Fibroblast of lung (primary cell): ENCODE data around the gene MSMO1. TPM values are rescaled to one million over a fixed set of nuclear protein-coding genes. Genes with fewer than 3 reads are reported as not detected.
A peak's percentile ranks its signal among the peaks of the same experiment; 100 is the strongest.

Source experiments
- DNase-seq, 2 donors: peaks; one replicate each; pipeline versions ENCODE4 v3.0.0 to v3.0.0-alpha.2; 2010; ENCODE audit warnings: low read depth in 2 of 2
- H2AFZ ChIP-seq: 2 replicates; pipeline ENCODE4 v1.5.1; 2012; ENCODE audit warnings: low read length, control low read depth, inconsistent platforms
- H3K27ac ChIP-seq: 2 replicates; pipeline ENCODE4 v1.5.1; 2011; ENCODE audit warnings: low read length, control low read depth; ENCODE audit not compliant: insufficient read depth
- H3K27me3 ChIP-seq: 2 replicates; pipeline ENCODE4 v1.5.1; 2011; ENCODE audit warnings: mild to moderate bottlenecking, low read length; ENCODE audit not compliant: control insufficient read depth, insufficient read depth
- H3K36me3 ChIP-seq: 2 replicates; pipeline ENCODE4 v1.5.1; 2011; ENCODE audit warnings: low read length; ENCODE audit not compliant: control insufficient read depth, insufficient read depth
- H3K4me1 ChIP-seq: 2 replicates; pipeline ENCODE4 v1.5.1; 2011; ENCODE audit warnings: low read length; ENCODE audit not compliant: control insufficient read depth, insufficient read depth; ENCODE audit errors: extremely low read depth
- H3K4me2 ChIP-seq: 2 replicates; pipeline ENCODE4 v1.5.1; 2011; ENCODE audit warnings: low read length, control low read depth; ENCODE audit not compliant: insufficient read depth; ENCODE audit errors: extremely low read depth
- H3K4me3 ChIP-seq, 4 experiments: fragments of 200-600 bp in 1 of 4; sonication (generic) in 1 of 4; replicated peaks in 1 of 4; 2 replicates each; pipeline ENCODE4 v1.5.1; 2011 to 2016; ENCODE audit warnings: low read length in 4 of 4, low read depth in 3 of 4, mild to moderate bottlenecking in 3 of 4, control low read depth in 2 of 4, inconsistent platforms in 1 of 4, mixed read lengths in 1 of 4; ENCODE audit not compliant: insufficient read depth in 1 of 4; ENCODE audit errors: control extremely low read depth in 1 of 4
- H3K79me2 ChIP-seq: 2 replicates; pipeline ENCODE4 v1.5.1; 2012; ENCODE audit warnings: mild to moderate bottlenecking, low read length, inconsistent platforms; ENCODE audit not compliant: control insufficient read depth, insufficient read depth
- H3K9ac ChIP-seq: 2 replicates; pipeline ENCODE4 v1.5.1; 2011; ENCODE audit warnings: mild to moderate bottlenecking, low read length, control low read depth; ENCODE audit not compliant: insufficient read depth
- H3K9me3 ChIP-seq: 2 replicates; pipeline ENCODE4 v1.5.1; 2012; ENCODE audit warnings: low read depth, low read length; ENCODE audit not compliant: control insufficient read depth, insufficient read depth
- H4K20me1 ChIP-seq: 2 replicates; pipeline ENCODE4 v1.5.1; 2011; ENCODE audit warnings: low read length; ENCODE audit not compliant: control insufficient read depth, insufficient read depth; ENCODE audit errors: extremely low read depth
- CTCF ChIP-seq, 2 donors: IDR thresholded peaks in 1 of 2; conservative IDR thresholded peaks in 1 of 2; 1 replicate in 1 of 2; 2 replicates in 1 of 2; pipeline ENCODE4 v1.5.1; 2011 to 2012; ENCODE audit warnings: low read length in 2 of 2, control low read depth in 1 of 2, inconsistent platforms in 1 of 2, low read depth in 1 of 2, mild to moderate bottlenecking in 1 of 2
- EZH2 ChIP-seq: IDR thresholded peaks from 2 replicates; pipeline ENCODE4 v1.5.1; 2012; ENCODE audit warnings: low read length, control low read depth, mild to moderate bottlenecking; ENCODE audit errors: missing control alignments
- polyA plus RNA-seq, 2 donors: library from polyadenylated mRNA; depleted of rRNA in 1 of 2; stranded (reverse) in 1 of 2; unstranded in 1 of 2; fragments of >200 nt; gene quantifications; 2 replicates each; pipeline ENCODE4 v1.2.1, GENCODE V29; 2011 to 2012; ENCODE audit warnings: missing spikeins in 1 of 2
- total RNA-seq: library from RNA; depleted of rRNA; stranded (reverse); fragments of >200 nt; gene quantifications from 2 replicates; pipeline ENCODE4 v1.2.1, GENCODE V29; 2014

The MSMO1 gene
- total and polyA plus RNA-seq, 2 donors (not counting 1 experiment from before 2014, with no cell fraction given): 328 to 743 TPM

- Histone ChIP-seq H3K27ac (no peak within 1 kb of the TSS), H3K9ac (peak within 1 kb of the TSS; percentile 23), H3K79me2 (no peaks in the 10 kb centered on the region), H3K4me1 (peaks cover 2% of the 10 kb centered on the region), H2AFZ (peak within 1 kb of the TSS; percentile 97), H3K4me2 (peak within 1 kb of the TSS; percentile 72), H3K9me3 (no peaks in the 10 kb centered on the region), H4K20me1 (no peaks in the 10 kb centered on the region), H3K27me3 (no peaks in the 10 kb centered on the region), H3K36me3 (no peaks in the 10 kb centered on the region), H3K4me3 (peak within 1 kb of the TSS; percentile 38 to 77 (median 64))
- peak; percentile 68 to 78 for DNase-seq
- TF ChIP-seq CTCF (conservative IDR thresholded peaks at IDR 0.05 in 1 of 2, IDR thresholded peaks at IDR 0.05 in 1 of 2; ENCODE audit: low read depth in 1 of 2, low read length in 2 of 2) (peak; percentile 34 to 56), EZH2 (no peak)
These were observed 51.5 kb downstream of the MSMO1 start, which contains the start of gene CPE for GRCh38 chr4:165378745-165379677. Gene CPE (plus strand): TSS chr4:165379008. CDS start chr4:165379222, 214 bp downstream.

GRCh38 chr4:165379678-165380064, 52.2 kb downstream of the MSMO1 start:
- DNase-seq: peak in 1 of 2 donors; percentile 44
- Histone ChIP-seq H2AFZ (no peak overlapping the region), H3K9ac (no peak overlapping the region), H4K20me1 (no peaks in the 10 kb centered on the region), H3K4me2 (peak overlapping the region; percentile 72), H3K4me3 (peak overlapping the region in 3 of 4 experiments; percentile 5 to 62 (median 34)), H3K27ac (no peak overlapping the region), H3K9me3 (no peaks in the 10 kb centered on the region), H3K79me2 (no peaks in the 10 kb centered on the region), H3K36me3 (no peaks in the 10 kb centered on the region), H3K27me3 (no peaks in the 10 kb centered on the region), H3K4me1 (peaks cover 2% of the 10 kb centered on the region)
- TF ChIP-seq EZH2 (no peak), CTCF (conservative IDR thresholded peaks at IDR 0.05 in 1 of 2, IDR thresholded peaks at IDR 0.05 in 1 of 2; ENCODE audit: low read depth in 1 of 2, low read length in 2 of 2) (no peak)

- H3K36me3 ChIP-seq: no peaks in the 10 kb centered on the region
- TF ChIP-seq CTCF (conservative IDR thresholded peaks at IDR 0.05 in 1 of 2, IDR thresholded peaks at IDR 0.05 in 1 of 2; ENCODE audit: low read depth in 1 of 2, low read length in 2 of 2): no peak
- no peak for TF ChIP-seq EZH2
- H3K27ac ChIP-seq: no peak overlapping the region
- H3K9me3 ChIP-seq: no peaks in the 10 kb centered on the region
- no peak overlapping the region for H3K9ac ChIP-seq
- peaks cover 2% of the 10 kb centered on the region for H3K4me1 ChIP-seq
- no peak for DNase-seq
- no peak overlapping the region for H3K4me2 ChIP-seq
- H2AFZ ChIP-seq: no peak overlapping the region
- no peaks in the 10 kb centered on the region for H4K20me1 ChIP-seq
- no peaks in the 10 kb centered on the region for H3K27me3 ChIP-seq
- H3K4me3 ChIP-seq: no peak overlapping the region
- no peaks in the 10 kb centered on the region for H3K79me2 ChIP-seq
These were observed 53.3 kb downstream of the MSMO1 start for GRCh38 chr4:165380805-165381204.
